HEK293 (cell line): Measurements from ENCODE around the gene GABPB1.

Source experiments
- BCL11B ChIP-seq: fragments of 450-650 bp; formaldehyde crosslinking; IDR thresholded peaks from 2 replicates; pipeline ENCODE4 v1.5.1; 2016; ENCODE audit warnings: low read depth, missing biosample characterization, missing genetic modification characterization
- GLI4 ChIP-seq: fragments of 450-650 bp; formaldehyde crosslinking; IDR thresholded peaks from 2 replicates; pipeline ENCODE4 v1.5.1; 2016; ENCODE audit warnings: missing biosample characterization, missing genetic modification characterization
- GLIS2 ChIP-seq: fragments of 450-650 bp; formaldehyde crosslinking; IDR thresholded peaks from 2 replicates; pipeline ENCODE4 v1.5.1; 2016; ENCODE audit warnings: missing biosample characterization, missing genetic modification characterization
- KLF8 ChIP-seq: fragments of 450-650 bp; formaldehyde crosslinking; IDR thresholded peaks from 2 replicates; pipeline ENCODE4 v1.5.1; 2016; ENCODE audit warnings: missing biosample characterization, missing genetic modification characterization
- MYNN ChIP-seq: fragments of 450-650 bp; formaldehyde crosslinking; IDR thresholded peaks from 2 replicates; pipeline ENCODE4 v1.5.1; 2016; ENCODE audit warnings: missing biosample characterization, missing genetic modification characterization, borderline replicate concordance
- PBX3 ChIP-seq: sonication (generic); formaldehyde crosslinking; IDR thresholded peaks from 2 replicates; pipeline ENCODE4 v1.8.1; 2022; ENCODE audit warnings: mild to moderate bottlenecking, moderate library complexity, missing genetic modification reagents
- PRDM10 ChIP-seq: fragments of 450-650 bp; formaldehyde crosslinking; IDR thresholded peaks from 2 replicates; pipeline ENCODE4 v1.5.1; 2016; ENCODE audit warnings: missing biosample characterization, missing genetic modification characterization
- REST ChIP-seq: fragments of 450-650 bp; formaldehyde crosslinking; IDR thresholded peaks from 2 replicates; pipeline ENCODE4 v1.5.1; 2016; ENCODE audit warnings: missing biosample characterization, missing genetic modification characterization
- ZBTB11 ChIP-seq: fragments of 450-650 bp; formaldehyde crosslinking; conservative IDR thresholded peaks from 2 replicates; pipeline ENCODE4 v1.5.1; 2016; ENCODE audit warnings: low read depth, missing biosample characterization, missing genetic modification characterization
- ZBTB21 ChIP-seq: fragments of 450-650 bp; formaldehyde crosslinking; IDR thresholded peaks from 2 replicates; pipeline ENCODE4 v1.5.1; 2017; ENCODE audit warnings: missing biosample characterization, missing genetic modification characterization
- ZFHX2 ChIP-seq: fragments of 450-650 bp; formaldehyde crosslinking; conservative IDR thresholded peaks from 2 replicates; pipeline ENCODE4 v1.5.1; 2016; ENCODE audit warnings: missing biosample characterization, missing genetic modification characterization
- ZNF146 ChIP-seq: fragments of 450-650 bp; formaldehyde crosslinking; IDR thresholded peaks from 2 replicates; pipeline ENCODE4 v1.5.1; 2016; ENCODE audit warnings: missing biosample characterization, missing genetic modification characterization
- ZNF335 ChIP-seq: fragments of 450-650 bp; formaldehyde crosslinking; conservative IDR thresholded peaks from 2 replicates; pipeline ENCODE4 v1.5.1; 2016; ENCODE audit warnings: missing biosample characterization, missing genetic modification characterization
- ZNF558 ChIP-seq: fragments of 450-650 bp; formaldehyde crosslinking; IDR thresholded peaks from 2 replicates; pipeline ENCODE4 v1.5.1; 2016; ENCODE audit warnings: missing biosample characterization, missing genetic modification characterization
- ZNF561 ChIP-seq: fragments of 450-650 bp; IDR thresholded peaks from 2 replicates; pipeline ENCODE4 v1.5.1; 2018; ENCODE audit warnings: missing biosample characterization, missing genetic modification characterization, borderline replicate concordance
- ZNF580 ChIP-seq: fragments of 450-650 bp; formaldehyde crosslinking; IDR thresholded peaks from 2 replicates; pipeline ENCODE4 v1.5.1; 2016; ENCODE audit warnings: missing biosample characterization, missing genetic modification characterization
- ZNF610 ChIP-seq: fragments of 450-650 bp; formaldehyde crosslinking; IDR thresholded peaks from 2 replicates; pipeline ENCODE4 v1.5.1; 2016; ENCODE audit warnings: missing biosample characterization, missing genetic modification characterization, borderline replicate concordance
- TF ChIP-seq, protein P1 (sequence below): fragments of 450-650 bp; formaldehyde crosslinking; optimal IDR thresholded peaks from 2 replicates; pipeline ENCODE3; 2016; ENCODE audit warnings: missing biosample characterization, mild to moderate bottlenecking, missing genetic modification characterization
- TF ChIP-seq, protein P2 (sequence below): fragments of 450-650 bp; formaldehyde crosslinking; IDR thresholded peaks from 2 replicates; pipeline ENCODE4 v1.5.1; 2016; ENCODE audit warnings: missing biosample characterization, missing genetic modification characterization
- TF ChIP-seq, protein P3 (sequence below): fragments of 450-650 bp; formaldehyde crosslinking; IDR thresholded peaks from 2 replicates; pipeline ENCODE4 v1.5.1; 2016; ENCODE audit warnings: missing biosample characterization, missing genetic modification characterization, low read depth

Gene GABPB1

GRCh38 chr15:50354838-50355618, at the start of gene GABPB1 (continued):
- TF ChIP-seq ZBTB11 (tag by site-specific recombination) (peak; percentile 92), GLIS2 (tag by site-specific recombination) (no peak), ZBTB21 (peak; percentile 63), GLI4 (tag by site-specific recombination) (peak; percentile 66; the same call in 1 of the 2 replicates), PBX3 (CRISPR knock-in tag) (no peak), ZFHX2 (peak; percentile 37), ZNF335 (tag by site-specific recombination) (peak; percentile 81), ZNF558 (0 out of 2 replicates have a peak, but pooled peaks have one; percentile 17), BCL11B (0 out of 2 replicates have a peak, but pooled peaks have one; percentile 20), PRDM10 (tag by site-specific recombination) (peak; percentile 51; the same call in 1 of the 2 replicates), ZNF610 (tag by site-specific recombination) (peak; percentile 88), ZNF561 (tag by site-specific recombination) (peak; percentile 92), MYNN (tag by site-specific recombination) (no peak), ZNF580 (peak; percentile 89), KLF8 (tag by site-specific recombination) (peak; percentile 90), REST (tag by site-specific recombination) (no peak), ZNF146 (tag by site-specific recombination) (peak; percentile 60)
- TF ChIP-seq, protein P1, sequence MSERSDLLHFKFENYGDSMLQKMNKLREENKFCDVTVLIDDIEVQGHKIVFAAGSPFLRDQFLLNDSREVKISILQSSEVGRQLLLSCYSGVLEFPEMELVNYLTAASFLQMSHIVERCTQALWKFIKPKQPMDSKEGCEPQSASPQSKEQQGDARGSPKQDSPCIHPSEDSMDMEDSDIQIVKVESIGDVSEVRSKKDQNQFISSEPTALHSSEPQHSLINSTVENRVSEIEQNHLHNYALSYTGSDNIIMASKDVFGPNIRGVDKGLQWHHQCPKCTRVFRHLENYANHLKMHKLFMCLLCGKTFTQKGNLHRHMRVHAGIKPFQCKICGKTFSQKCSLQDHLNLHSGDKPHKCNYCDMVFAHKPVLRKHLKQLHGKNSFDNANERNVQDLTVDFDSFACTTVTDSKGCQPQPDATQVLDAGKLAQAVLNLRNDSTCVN = peak; percentile 60
- TF ChIP-seq, protein P2, sequence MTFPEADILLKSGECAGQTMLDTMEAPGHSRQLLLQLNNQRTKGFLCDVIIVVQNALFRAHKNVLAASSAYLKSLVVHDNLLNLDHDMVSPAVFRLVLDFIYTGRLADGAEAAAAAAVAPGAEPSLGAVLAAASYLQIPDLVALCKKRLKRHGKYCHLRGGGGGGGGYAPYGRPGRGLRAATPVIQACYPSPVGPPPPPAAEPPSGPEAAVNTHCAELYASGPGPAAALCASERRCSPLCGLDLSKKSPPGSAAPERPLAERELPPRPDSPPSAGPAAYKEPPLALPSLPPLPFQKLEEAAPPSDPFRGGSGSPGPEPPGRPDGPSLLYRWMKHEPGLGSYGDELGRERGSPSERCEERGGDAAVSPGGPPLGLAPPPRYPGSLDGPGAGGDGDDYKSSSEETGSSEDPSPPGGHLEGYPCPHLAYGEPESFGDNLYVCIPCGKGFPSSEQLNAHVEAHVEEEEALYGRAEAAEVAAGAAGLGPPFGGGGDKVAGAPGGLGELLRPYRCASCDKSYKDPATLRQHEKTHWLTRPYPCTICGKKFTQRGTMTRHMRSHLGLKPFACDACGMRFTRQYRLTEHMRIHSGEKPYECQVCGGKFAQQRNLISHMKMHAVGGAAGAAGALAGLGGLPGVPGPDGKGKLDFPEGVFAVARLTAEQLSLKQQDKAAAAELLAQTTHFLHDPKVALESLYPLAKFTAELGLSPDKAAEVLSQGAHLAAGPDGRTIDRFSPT (tag by site-specific recombination) = no peak
- TF ChIP-seq, protein P3, sequence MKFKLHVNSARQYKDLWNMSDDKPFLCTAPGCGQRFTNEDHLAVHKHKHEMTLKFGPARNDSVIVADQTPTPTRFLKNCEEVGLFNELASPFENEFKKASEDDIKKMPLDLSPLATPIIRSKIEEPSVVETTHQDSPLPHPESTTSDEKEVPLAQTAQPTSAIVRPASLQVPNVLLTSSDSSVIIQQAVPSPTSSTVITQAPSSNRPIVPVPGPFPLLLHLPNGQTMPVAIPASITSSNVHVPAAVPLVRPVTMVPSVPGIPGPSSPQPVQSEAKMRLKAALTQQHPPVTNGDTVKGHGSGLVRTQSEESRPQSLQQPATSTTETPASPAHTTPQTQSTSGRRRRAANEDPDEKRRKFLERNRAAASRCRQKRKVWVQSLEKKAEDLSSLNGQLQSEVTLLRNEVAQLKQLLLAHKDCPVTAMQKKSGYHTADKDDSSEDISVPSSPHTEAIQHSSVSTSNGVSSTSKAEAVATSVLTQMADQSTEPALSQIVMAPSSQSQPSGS = no peak
